ENCODE results near the gene FAM174A.
A peak's percentile ranks its signal among the peaks of the same experiment; 100 is the strongest.

FAM174A gene

GRCh38 chr5:100535060-100536005 lies at the start of gene FAM174A:
FAM174A (plus strand) TSS chr5:100535374; CDS start chr5:100535531, 157 bp downstream.
- Mint-ChIP-seq H3K4me1 (ENCODE audit: low read depth) (peaks cover 31% of the 10 kb centered on the region), H3K27me3 (no peaks in the 10 kb centered on the region), H3K9me3 (ENCODE audit: low read depth) (peaks cover 12% of the 10 kb centered on the region), H3K27ac (peak within 1 kb of the TSS; percentile 96), H3K36me3 (peaks cover 23% of the 10 kb centered on the region), H3K4me3 (peak within 1 kb of the TSS; percentile 93)

DNA sequence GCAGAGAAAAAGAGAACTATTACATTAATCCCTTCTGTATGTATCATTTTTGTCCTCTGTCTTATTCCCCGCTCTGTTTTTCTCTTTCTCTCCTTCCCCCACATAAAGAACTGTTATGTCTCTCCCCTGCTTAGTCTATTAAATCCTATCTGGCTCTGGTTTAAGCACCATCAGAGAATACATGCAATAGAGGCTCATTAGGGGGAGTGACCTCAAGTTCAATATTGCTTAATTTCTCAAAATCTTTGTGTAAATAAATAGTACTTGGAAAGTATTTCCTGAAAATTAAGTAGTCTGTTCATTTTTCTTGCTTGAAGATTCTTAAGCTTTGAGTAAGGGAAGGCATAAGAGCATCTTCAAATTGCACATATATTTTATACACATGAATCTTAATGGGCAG lies 41.2 kb upstream of the FAM174A start:
- H3K4me1 Mint-ChIP-seq (ENCODE audit: low read depth), result no peaks in the 10 kb centered on the region
- H3K9me3 Mint-ChIP-seq (ENCODE audit: low read depth), result peaks cover 12% of the 10 kb centered on the region
- no peak overlapping the region for H3K27ac Mint-ChIP-seq

GRCh38 chr5:100496296-100496695 lies 38.9 kb upstream of the FAM174A start:
- Mint-ChIP-seq H3K4me1 (ENCODE audit: low read depth) (no peaks in the 10 kb centered on the region), H3K9me3 (ENCODE audit: low read depth) (no peaks in the 10 kb centered on the region), H3K36me3 (no peaks in the 10 kb centered on the region), H3K4me3 (no peak overlapping the region), H3K27ac (no peak overlapping the region), H3K27me3 (no peaks in the 10 kb centered on the region)

More for the DNA sequence above, 41.2 kb upstream of the FAM174A start:
- Mint-ChIP-seq H3K36me3 (peaks cover 8% of the 10 kb centered on the region), H3K4me3 (no peak overlapping the region), H3K27me3 (no peaks in the 10 kb centered on the region)

DNA sequence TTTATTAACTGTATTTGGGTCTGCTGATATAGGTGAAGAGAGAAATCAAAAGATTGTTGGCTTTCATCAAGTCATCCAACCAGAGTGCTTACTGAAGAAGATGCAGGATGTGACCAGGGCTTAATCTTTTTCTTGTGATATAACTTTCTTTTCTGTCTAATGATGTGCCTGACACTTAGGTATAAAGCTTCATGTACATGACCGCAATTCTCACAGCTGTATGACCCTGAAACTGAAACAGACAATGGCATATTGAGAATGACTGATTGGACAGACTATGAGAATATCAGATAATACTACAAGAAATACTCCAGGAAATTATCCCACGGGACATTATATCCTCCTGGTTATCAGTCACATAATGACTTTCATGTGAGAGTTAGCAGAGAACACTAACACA lies 32.5 kb upstream of the FAM174A start:
- Mint-ChIP-seq H3K27ac (no peak overlapping the region), H3K27me3 (no peaks in the 10 kb centered on the region), H3K4me1 (ENCODE audit: low read depth) (no peaks in the 10 kb centered on the region), H3K9me3 (ENCODE audit: low read depth) (no peaks in the 10 kb centered on the region), H3K36me3 (no peaks in the 10 kb centered on the region), H3K4me3 (no peak overlapping the region)

DNA sequence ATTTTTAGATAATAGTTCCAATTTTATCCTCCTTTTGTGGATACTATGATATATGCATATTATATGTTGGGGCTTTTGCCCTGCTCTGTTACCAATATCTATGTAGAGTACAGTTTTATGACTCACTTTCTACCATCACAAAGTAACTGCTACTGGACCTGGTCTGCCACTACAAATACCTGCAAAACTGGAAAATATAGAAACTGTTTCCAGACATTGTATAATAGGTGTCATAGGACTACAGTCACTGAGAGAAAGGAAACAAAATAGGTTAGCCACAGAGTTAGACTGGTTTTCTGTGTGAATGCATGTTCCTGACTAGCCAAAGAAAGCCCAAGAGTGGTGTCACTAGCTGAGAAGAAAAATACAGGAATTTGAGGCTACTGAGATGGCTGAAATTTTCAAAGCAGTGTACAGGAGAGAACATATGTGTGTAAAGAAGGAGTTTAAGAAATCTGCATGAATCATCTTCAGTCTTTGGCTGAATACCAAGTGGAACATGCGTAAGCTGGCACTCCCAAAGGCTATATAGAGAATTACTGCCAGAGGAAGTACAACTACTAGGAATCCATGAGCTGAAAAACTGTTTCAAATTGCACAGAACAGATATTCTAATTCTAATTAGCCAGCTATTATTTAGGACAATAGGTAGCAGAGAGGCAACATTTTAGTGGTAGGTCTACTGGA lies 29.0 kb upstream of the FAM174A start:
- no peaks in the 10 kb centered on the region for H3K9me3 Mint-ChIP-seq (ENCODE audit: low read depth)
- no peak overlapping the region for H3K4me3 Mint-ChIP-seq
- H3K4me1 Mint-ChIP-seq (ENCODE audit: low read depth), result no peaks in the 10 kb centered on the region
- no peaks in the 10 kb centered on the region for H3K36me3 Mint-ChIP-seq
- no peak overlapping the region for H3K27ac Mint-ChIP-seq
- H3K27me3 Mint-ChIP-seq, result no peaks in the 10 kb centered on the region

DNA sequence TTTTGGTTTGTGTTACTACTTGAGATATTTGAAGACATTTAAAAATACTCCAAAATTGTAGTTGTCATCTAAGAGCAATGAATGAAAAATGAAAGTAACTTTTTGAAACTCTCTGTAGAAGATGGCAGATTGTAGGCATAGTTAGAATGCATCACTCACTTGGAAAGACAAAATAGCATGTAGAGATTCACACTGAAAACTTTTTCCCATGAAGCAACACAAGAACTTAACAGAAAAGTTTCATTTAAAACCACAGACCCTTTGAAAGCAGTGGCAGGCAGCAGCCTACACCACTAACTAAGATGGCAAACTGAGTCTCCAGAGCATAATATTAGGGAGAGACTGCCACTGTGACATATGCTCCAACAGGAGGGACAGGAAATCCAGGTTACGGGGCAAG lies 18.9 kb upstream of the FAM174A start:
- Mint-ChIP-seq H3K27me3 (peaks cover 3% of the 10 kb centered on the region), H3K27ac (no peak overlapping the region), H3K4me3 (no peak overlapping the region), H3K4me1 (ENCODE audit: low read depth) (no peaks in the 10 kb centered on the region), H3K9me3 (ENCODE audit: low read depth) (peaks cover 3% of the 10 kb centered on the region), H3K36me3 (peaks cover 18% of the 10 kb centered on the region)

GRCh38 chr5:100517301-100517974 lies 17.7 kb upstream of the FAM174A start:
- Mint-ChIP-seq H3K36me3 (peaks cover 18% of the 10 kb centered on the region), H3K9me3 (ENCODE audit: low read depth) (peaks cover 3% of the 10 kb centered on the region), H3K27ac (no peak overlapping the region), H3K4me1 (ENCODE audit: low read depth) (no peaks in the 10 kb centered on the region), H3K27me3 (peaks cover 3% of the 10 kb centered on the region), H3K4me3 (no peak overlapping the region)

DNA sequence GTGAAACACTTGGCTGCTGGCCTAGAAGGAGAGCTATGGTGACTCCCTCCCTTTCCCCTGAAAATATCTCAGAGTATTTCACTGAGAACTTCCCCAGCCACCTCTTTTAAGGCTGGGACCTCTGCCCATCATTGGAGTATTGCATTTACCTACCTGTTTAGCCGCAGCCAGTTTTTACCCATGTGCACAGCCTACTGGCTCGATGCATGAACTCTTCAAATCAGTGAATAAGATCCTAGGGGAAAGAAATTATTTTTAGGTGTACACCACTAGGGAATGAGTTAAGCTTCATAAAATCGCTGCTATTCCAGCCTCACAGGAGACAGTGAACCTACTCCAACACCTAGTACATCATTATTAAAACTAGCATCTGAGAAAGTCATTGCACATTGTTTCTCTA lies 16.8 kb upstream of the FAM174A start:
- Mint-ChIP-seq H3K27me3 (peaks cover 5% of the 10 kb centered on the region), H3K4me1 (ENCODE audit: low read depth) (no peaks in the 10 kb centered on the region), H3K27ac (no peak overlapping the region), H3K36me3 (peaks cover 18% of the 10 kb centered on the region), H3K9me3 (ENCODE audit: low read depth) (peaks cover 3% of the 10 kb centered on the region), H3K4me3 (no peak overlapping the region)

DNA sequence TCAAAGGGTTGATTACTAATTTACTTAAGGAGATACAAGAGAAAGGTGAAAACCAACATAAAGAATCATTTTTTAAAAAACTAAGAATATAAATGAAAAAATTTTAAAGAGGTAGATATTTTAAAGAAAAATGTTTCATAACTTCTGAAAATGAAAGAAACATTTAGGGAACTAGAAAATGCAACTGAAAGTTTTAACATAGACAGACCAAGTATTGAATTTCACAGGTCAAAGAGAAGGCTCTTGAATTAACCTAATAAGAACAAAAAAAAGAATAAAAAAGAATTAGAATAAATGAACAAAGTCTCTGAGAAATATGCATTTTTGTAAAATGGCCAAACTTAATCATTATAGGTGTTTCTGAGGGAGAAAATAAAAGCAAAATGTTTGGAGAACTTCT lies 16.1 kb upstream of the FAM174A start:
- Mint-ChIP-seq H3K27ac (no peak overlapping the region), H3K4me1 (ENCODE audit: low read depth) (no peaks in the 10 kb centered on the region), H3K36me3 (peaks cover 20% of the 10 kb centered on the region), H3K27me3 (peaks cover 5% of the 10 kb centered on the region), H3K9me3 (ENCODE audit: low read depth) (peaks cover 3% of the 10 kb centered on the region), H3K4me3 (no peak overlapping the region)

DNA sequence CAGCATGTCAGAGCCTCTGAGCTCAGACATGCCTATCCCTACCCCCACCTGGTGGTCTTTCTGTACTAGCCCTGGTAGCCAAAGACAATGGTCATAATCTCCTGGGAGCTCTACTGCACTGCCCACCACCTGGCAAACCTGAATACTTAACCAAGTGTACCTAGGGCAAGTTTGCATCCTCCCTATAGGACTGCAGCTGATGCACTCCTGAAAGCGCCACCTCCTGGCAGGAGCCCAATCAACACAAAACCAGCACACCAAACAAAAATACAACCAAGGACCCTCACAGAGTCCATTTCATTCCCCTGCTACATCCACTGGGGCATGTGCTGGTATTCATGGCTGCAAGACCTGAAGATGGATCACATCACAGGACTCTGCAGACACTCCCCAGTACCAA lies 14.8 kb upstream of the FAM174A start:
- Mint-ChIP-seq H3K36me3 (peaks cover 20% of the 10 kb centered on the region), H3K27ac (no peak overlapping the region), H3K27me3 (peaks cover 5% of the 10 kb centered on the region), H3K4me1 (ENCODE audit: low read depth) (no peaks in the 10 kb centered on the region), H3K9me3 (ENCODE audit: low read depth) (peaks cover 8% of the 10 kb centered on the region), H3K4me3 (no peak overlapping the region)

DNA sequence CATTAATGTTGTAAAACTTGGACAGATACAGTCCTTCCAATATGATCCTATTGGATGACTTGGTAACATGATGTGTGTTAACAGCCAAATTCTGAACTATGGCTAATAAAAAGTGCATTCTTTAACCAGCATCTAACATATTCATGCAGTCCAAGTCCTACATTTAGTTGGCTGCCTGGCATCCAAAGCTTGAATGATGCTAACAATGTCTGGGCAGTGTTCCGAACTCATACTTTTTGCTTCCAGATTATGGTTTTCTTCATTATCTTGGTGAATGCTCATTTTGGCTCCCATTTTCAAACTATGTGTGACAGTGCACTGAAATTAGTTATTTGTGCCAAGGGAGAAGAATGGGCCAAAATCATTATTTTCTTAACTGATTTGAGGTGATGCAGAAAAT lies 2.8 kb downstream of the FAM174A start:
- H3K27me3 Mint-ChIP-seq, result no peaks in the 10 kb centered on the region
- peaks cover 39% of the 10 kb centered on the region for H3K4me1 Mint-ChIP-seq (ENCODE audit: low read depth)
- H3K9me3 Mint-ChIP-seq (ENCODE audit: low read depth), result no peaks in the 10 kb centered on the region
- no peak overlapping the region for H3K27ac Mint-ChIP-seq
- no peak overlapping the region for H3K4me3 Mint-ChIP-seq
- H3K36me3 Mint-ChIP-seq, result peaks cover 6% of the 10 kb centered on the region

GRCh38 chr5:100539519-100539918 lies 4.3 kb downstream of the FAM174A start:
- Mint-ChIP-seq H3K27ac (no peak overlapping the region), H3K4me3 (no peak overlapping the region), H3K9me3 (ENCODE audit: low read depth) (no peaks in the 10 kb centered on the region), H3K4me1 (ENCODE audit: low read depth) (peaks cover 42% of the 10 kb centered on the region), H3K27me3 (no peaks in the 10 kb centered on the region), H3K36me3 (peaks cover 7% of the 10 kb centered on the region)

DNA sequence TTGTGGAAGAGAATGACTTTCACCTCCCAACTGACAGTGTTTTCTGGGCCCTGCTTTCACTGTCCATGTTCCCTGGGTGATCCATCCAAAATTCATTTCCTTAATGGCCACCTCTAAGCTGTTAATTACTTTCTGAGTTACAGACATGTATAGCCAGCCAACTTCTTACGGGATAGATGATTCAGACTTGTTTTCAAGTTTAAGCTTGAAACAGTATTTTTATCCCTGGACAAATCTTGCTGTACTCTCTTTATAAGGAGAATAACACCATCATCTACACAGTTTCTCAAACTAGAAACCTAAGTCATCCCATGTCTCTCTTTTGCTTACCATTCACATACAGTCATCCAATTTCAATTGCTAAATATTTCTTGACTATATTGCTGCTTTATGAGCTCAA lies 6.9 kb downstream of the FAM174A start:
- Mint-ChIP-seq H3K4me1 (ENCODE audit: low read depth) (peaks cover 27% of the 10 kb centered on the region), H3K27ac (no peak overlapping the region), H3K4me3 (no peak overlapping the region), H3K36me3 (peaks cover 7% of the 10 kb centered on the region), H3K9me3 (ENCODE audit: low read depth) (no peaks in the 10 kb centered on the region), H3K27me3 (no peaks in the 10 kb centered on the region)

GRCh38 chr5:100546001-100546400 lies 10.8 kb downstream of the FAM174A start:
- H3K9me3 Mint-ChIP-seq (ENCODE audit: low read depth), result no peaks in the 10 kb centered on the region

DNA sequence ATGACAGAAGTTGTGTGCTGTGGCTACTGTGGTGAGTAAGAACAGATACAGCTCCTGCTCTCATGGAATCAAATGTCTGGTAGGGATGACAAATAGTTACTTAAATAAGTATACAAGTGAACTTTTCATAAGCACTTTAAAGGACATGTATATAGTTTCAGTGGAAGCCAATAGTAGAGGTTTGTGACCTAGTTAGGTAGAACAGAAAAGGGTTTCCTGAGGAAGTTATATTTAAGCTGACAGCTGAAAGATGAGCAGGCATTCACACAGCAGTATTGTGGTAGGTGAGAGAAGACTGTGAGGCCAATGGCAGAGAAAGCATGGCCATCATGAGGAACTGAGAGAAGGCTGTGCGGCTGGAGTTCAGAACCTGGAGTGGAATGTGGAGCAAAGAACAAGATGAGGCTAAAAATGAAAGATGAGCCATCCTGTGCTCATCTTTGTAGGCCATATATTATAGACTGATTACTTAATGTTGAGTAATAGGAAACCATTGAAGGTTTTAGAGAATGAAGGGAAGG lies 15.4 kb downstream of the FAM174A start:
- Mint-ChIP-seq H3K9me3 (ENCODE audit: low read depth) (no peaks in the 10 kb centered on the region), H3K36me3 (no peaks in the 10 kb centered on the region), H3K27ac (no peak overlapping the region), H3K27me3 (no peaks in the 10 kb centered on the region), H3K4me1 (ENCODE audit: low read depth) (peaks cover 18% of the 10 kb centered on the region), H3K4me3 (no peak overlapping the region)

More at GRCh38 chr5:100546001-100546400, 10.8 kb downstream of the FAM174A start:
- Mint-ChIP-seq H3K4me3 (no peak overlapping the region), H3K27ac (no peak overlapping the region), H3K4me1 (ENCODE audit: low read depth) (peaks cover 23% of the 10 kb centered on the region), H3K36me3 (peaks cover 5% of the 10 kb centered on the region), H3K27me3 (no peaks in the 10 kb centered on the region)

Data from activated naive CD8-positive, alpha-beta T cell (primary cell).